Esophagus muscularis mucosa (tissue), 3 donors: ENCODE measurements around the gene PPFIA4.

Source experiments
- CTCF ChIP-seq, 3 experiments: fragments of 200-600 bp in 2 of 3; fragments of 450-650 bp in 1 of 3; sonication (generic) in 2 of 3; IDR thresholded peaks; one replicate each; pipeline ENCODE4 v1.5.1; 2017 to 2019; ENCODE audit warnings: antibody characterized with exemption in 3 of 3, mild to moderate bottlenecking in 2 of 3, moderate library complexity in 1 of 3
- POLR2AphosphoS5 ChIP-seq, 2 donors: sonication (generic); formaldehyde crosslinking; IDR thresholded peaks; one replicate each; pipeline ENCODE4 v1.6.1; 2017; ENCODE audit warnings: antibody characterized with exemption in 2 of 2

GRCh38 chr1:203121186-203122015, 95.1 kb downstream of the PPFIA4 start:
- TF ChIP-seq POLR2AphosphoS5 (IDR thresholded peaks at IDR 0.05) (no peak), CTCF (IDR thresholded peaks at IDR 0.05) (no peak)
